DOHH2 (cell line): ENCODE data around the gene IRX4.

Experiments used
- H3F3A ChIP-seq: fragments of 200-600 bp; sonication (generic), shearing (Covaris generic); 2 replicates; pipeline ENCODE4 v1.6.0; 2016; ENCODE audit warnings: antibody characterized with exemption, mild to moderate bottlenecking; ENCODE audit not compliant: control insufficient read depth, insufficient read depth
- H3K27ac ChIP-seq: fragments of 200-600 bp; sonication (generic); 2 replicates; pipeline ENCODE4 v1.5.1; 2014; ENCODE audit warnings: low read depth, mild to moderate bottlenecking, low read length, moderate library complexity
- H3K27me3 ChIP-seq: fragments of 200-600 bp; sonication (generic); 2 replicates; pipeline ENCODE4 v1.6.1; 2014; ENCODE audit warnings: mild to moderate bottlenecking, low read length, mixed read lengths; ENCODE audit not compliant: control insufficient read depth
- H3K36me3 ChIP-seq: fragments of 200-600 bp; sonication (generic); 2 replicates; pipeline ENCODE4 v1.6.1; 2014; ENCODE audit warnings: mild to moderate bottlenecking, low read length, moderate library complexity, mixed read lengths; ENCODE audit not compliant: control insufficient read depth
- H3K4me1 ChIP-seq: fragments of 200-600 bp; sonication (generic); 2 replicates; pipeline ENCODE4 v1.6.1; 2014; ENCODE audit warnings: mild to moderate bottlenecking, low read length, mixed read lengths; ENCODE audit not compliant: control insufficient read depth
- H3K4me2 ChIP-seq: fragments of 200-600 bp; sonication (generic); 2 replicates; pipeline ENCODE4 v1.6.0; 2014; ENCODE audit warnings: mild to moderate bottlenecking, low read length, moderate library complexity
- H3K4me3 ChIP-seq: fragments of 200-600 bp; sonication (generic); 2 replicates; pipeline ENCODE4 v1.5.1; 2014; ENCODE audit warnings: mild to moderate bottlenecking, low read length, mixed read lengths
- H3K79me2 ChIP-seq: fragments of 200-600 bp; sonication (generic); 2 replicates; pipeline ENCODE4 v1.6.1; 2014; ENCODE audit warnings: mild to moderate bottlenecking, low read length, mixed read lengths; ENCODE audit not compliant: control insufficient read depth
- H3K9me2 ChIP-seq: fragments of 200-600 bp; sonication (generic); replicated peaks from 2 replicates; pipeline ENCODE4 v1.6.1; 2014; ENCODE audit warnings: mild to moderate bottlenecking, low read length, mixed read lengths; ENCODE audit not compliant: control insufficient read depth
- H3K9me3 ChIP-seq: fragments of 200-600 bp; sonication (generic); 2 replicates; pipeline ENCODE4 v1.6.1; 2014; ENCODE audit warnings: antibody characterized with exemption, low read length, mixed read lengths; ENCODE audit not compliant: control insufficient read depth, insufficient read depth
- H4K20me1 ChIP-seq: fragments of 200-600 bp; sonication (generic); 2 replicates; pipeline ENCODE4 v1.6.0; 2014; ENCODE audit warnings: low read depth, mild to moderate bottlenecking, antibody characterized with exemption, low read length, moderate library complexity; ENCODE audit not compliant: control insufficient read depth, insufficient read depth
- CTCF ChIP-seq: fragments of 200-600 bp; sonication (generic); IDR thresholded peaks from one replicate; pipeline ENCODE4 v1.5.1; 2014; ENCODE audit warnings: antibody characterized with exemption, mild to moderate bottlenecking, low read depth, low read length; ENCODE audit not compliant: poor library complexity, severe bottlenecking
- EZH2phosphoT487 ChIP-seq: fragments of 200-600 bp; sonication (generic); IDR thresholded peaks from 2 replicates; pipeline ENCODE4 v1.6.1; 2017; ENCODE audit warnings: borderline replicate concordance, mild to moderate bottlenecking, antibody characterized with exemption, low read length, moderate library complexity, mixed read lengths

Gene IRX4

GRCh38 chr5:1847611-1848010 lies 35.1 kb downstream of the IRX4 start:
- Histone ChIP-seq H3K79me2 (no peaks in the 10 kb centered on the region), H3K27ac (no peak overlapping the region), H3K9me2 (no peaks in the 10 kb centered on the region), H3F3A (no peaks in the 10 kb centered on the region), H3K36me3 (no peaks in the 10 kb centered on the region), H3K4me1 (no peaks in the 10 kb centered on the region), H3K4me2 (no peak overlapping the region), H3K4me3 (no peak overlapping the region), H4K20me1 (peaks cover 4% of the 10 kb centered on the region; the same call in 1 of the 2 replicates), H3K9me3 (no peaks in the 10 kb centered on the region), H3K27me3 (no peaks in the 10 kb centered on the region)
- TF ChIP-seq EZH2phosphoT487 (no peak), CTCF (no peak)

- no peak overlapping the region for H3K27ac ChIP-seq
- TF ChIP-seq CTCF, result no peak
- no peak for TF ChIP-seq EZH2phosphoT487
- peaks cover 4% of the 10 kb centered on the region; the same call in 1 of the 2 replicates for H4K20me1 ChIP-seq
- H3K4me2 ChIP-seq, result no peak overlapping the region
- no peak overlapping the region for H3K4me3 ChIP-seq
- no peaks in the 10 kb centered on the region for H3K36me3 ChIP-seq
- H3K9me3 ChIP-seq, result no peaks in the 10 kb centered on the region
- no peaks in the 10 kb centered on the region for H3F3A ChIP-seq
- no peaks in the 10 kb centered on the region for H3K27me3 ChIP-seq
- no peaks in the 10 kb centered on the region for H3K4me1 ChIP-seq
- H3K9me2 ChIP-seq, result no peaks in the 10 kb centered on the region
- H3K79me2 ChIP-seq, result no peaks in the 10 kb centered on the region
Measured at GRCh38 chr5:1847056-1847455, 35.7 kb downstream of the IRX4 start.

- H3K27ac ChIP-seq, result no peak overlapping the region
- no peaks in the 10 kb centered on the region for H3K79me2 ChIP-seq
- H3K9me3 ChIP-seq, result no peaks in the 10 kb centered on the region
- H3K4me2 ChIP-seq, result no peak overlapping the region
- H3F3A ChIP-seq, result no peaks in the 10 kb centered on the region
- H3K36me3 ChIP-seq, result no peaks in the 10 kb centered on the region
- no peaks in the 10 kb centered on the region for H3K4me1 ChIP-seq
- no peak overlapping the region for H3K4me3 ChIP-seq
- TF ChIP-seq CTCF, result no peak
- no peak for TF ChIP-seq EZH2phosphoT487
- H3K27me3 ChIP-seq, result no peaks in the 10 kb centered on the region
- H3K9me2 ChIP-seq, result no peaks in the 10 kb centered on the region
- peaks cover 4% of the 10 kb centered on the region; the same call in 1 of the 2 replicates for H4K20me1 ChIP-seq
Measured at GRCh38 chr5:1846583-1846982, 36.1 kb downstream of the IRX4 start.
